ENCODE data around the gene KDM4F.

DNA sequence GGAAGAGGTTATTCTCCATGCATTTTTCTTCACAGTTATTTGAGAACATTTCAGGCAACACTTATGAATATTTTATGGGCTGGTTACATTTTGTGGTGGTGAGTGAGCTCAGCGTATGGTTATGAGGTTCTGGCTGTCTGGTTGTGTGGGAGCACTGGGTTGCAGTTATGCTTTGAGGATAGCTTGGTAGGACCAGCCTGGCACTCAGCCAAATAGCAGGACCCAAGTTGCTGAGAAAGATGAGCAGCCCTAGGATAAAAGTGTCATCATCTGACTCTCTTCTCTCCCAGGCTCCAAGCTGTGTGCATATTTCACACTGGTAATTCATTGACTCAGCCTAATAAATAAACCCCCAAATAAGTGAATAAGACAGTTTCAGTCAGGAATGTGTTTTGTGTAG lies 9.4 kb downstream of the KDM4F start:
- TF ChIP-seq, protein P1, sequence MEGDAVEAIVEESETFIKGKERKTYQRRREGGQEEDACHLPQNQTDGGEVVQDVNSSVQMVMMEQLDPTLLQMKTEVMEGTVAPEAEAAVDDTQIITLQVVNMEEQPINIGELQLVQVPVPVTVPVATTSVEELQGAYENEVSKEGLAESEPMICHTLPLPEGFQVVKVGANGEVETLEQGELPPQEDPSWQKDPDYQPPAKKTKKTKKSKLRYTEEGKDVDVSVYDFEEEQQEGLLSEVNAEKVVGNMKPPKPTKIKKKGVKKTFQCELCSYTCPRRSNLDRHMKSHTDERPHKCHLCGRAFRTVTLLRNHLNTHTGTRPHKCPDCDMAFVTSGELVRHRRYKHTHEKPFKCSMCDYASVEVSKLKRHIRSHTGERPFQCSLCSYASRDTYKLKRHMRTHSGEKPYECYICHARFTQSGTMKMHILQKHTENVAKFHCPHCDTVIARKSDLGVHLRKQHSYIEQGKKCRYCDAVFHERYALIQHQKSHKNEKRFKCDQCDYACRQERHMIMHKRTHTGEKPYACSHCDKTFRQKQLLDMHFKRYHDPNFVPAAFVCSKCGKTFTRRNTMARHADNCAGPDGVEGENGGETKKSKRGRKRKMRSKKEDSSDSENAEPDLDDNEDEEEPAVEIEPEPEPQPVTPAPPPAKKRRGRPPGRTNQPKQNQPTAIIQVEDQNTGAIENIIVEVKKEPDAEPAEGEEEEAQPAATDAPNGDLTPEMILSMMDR (IDR thresholded peaks at IDR 0.05) = no peak
- no peak for TF ChIP-seq POLR2A (IDR thresholded peaks at IDR 0.05)
